K562 (cell line): ENCODE data around the gene BHLHE40. TPM values are rescaled to one million over a fixed set of nuclear protein-coding genes. Genes with fewer than 3 reads are reported as not detected.

Experiments
- BRF1 ChIP-seq: IDR thresholded peaks from 3 replicates; pipeline ENCODE4 v1.6.1; 2011; ENCODE audit warnings: borderline replicate concordance, mild to moderate bottlenecking; ENCODE audit not compliant: insufficient read length; ENCODE audit errors: extremely low read depth
- CCNT2 ChIP-seq: IDR thresholded peaks from 2 replicates; pipeline ENCODE4 v1.6.1; 2011; ENCODE audit warnings: borderline replicate concordance, low read depth, mild to moderate bottlenecking, moderate library complexity, mixed read lengths, low read length; ENCODE audit not compliant: insufficient read length; ENCODE audit errors: extremely low read depth
- DLX4 ChIP-seq: fragments of 250-450 bp; sonication (Bioruptor Pico); IDR thresholded peaks from 2 replicates; pipeline ENCODE4 v1.6.1; 2021; ENCODE audit warnings: mild to moderate bottlenecking
- ESRRA ChIP-seq: fragments of 450-650 bp; IDR thresholded peaks from 2 replicates; pipeline ENCODE4 v1.6.1; 2014; ENCODE audit warnings: low read depth, mild to moderate bottlenecking, moderate library complexity, borderline replicate concordance
- GABPA ChIP-seq: fragments of 200-800 bp; sonication (Bioruptor generic); conservative IDR thresholded peaks from 2 replicates; pipeline ENCODE4 v1.6.1; 2016; ENCODE audit warnings: low read depth, missing genetic modification characterization, missing compliant biosample characterization
- GABPB1 ChIP-seq: sonication (generic); formaldehyde crosslinking; IDR thresholded peaks from 2 replicates; pipeline ENCODE4 v1.8.0; 2022; ENCODE audit warnings: mild to moderate bottlenecking, missing genetic modification reagents
- GATAD2A ChIP-seq: fragments of 450-650 bp; IDR thresholded peaks from 2 replicates; pipeline ENCODE4 v1.6.1; 2017
- HOXB6 ChIP-seq: fragments of 250-450 bp; sonication (Bioruptor Pico); IDR thresholded peaks from 2 replicates; pipeline ENCODE4 v1.5.1; 2022; ENCODE audit warnings: mild to moderate bottlenecking, borderline replicate concordance
- LARP7 ChIP-seq: fragments of 450-650 bp; IDR thresholded peaks from 2 replicates; pipeline ENCODE4 v1.6.1; 2016
- MCM3 ChIP-seq: fragments of 450-650 bp; IDR thresholded peaks from 2 replicates; pipeline ENCODE4 v1.6.1; 2016
- NR0B1 ChIP-seq: fragments of 450-650 bp; IDR thresholded peaks from one replicate; pipeline ENCODE4 v1.6.1; 2018; ENCODE audit warnings: mild to moderate bottlenecking, moderate library complexity; ENCODE audit not compliant: partially characterized antibody
- NUFIP1 ChIP-seq: fragments of 450-650 bp; IDR thresholded peaks from 2 replicates; pipeline ENCODE4 v1.6.1; 2018; ENCODE audit not compliant: partially characterized antibody
- POLR2A ChIP-seq: fragments of 450-650 bp; conservative IDR thresholded peaks from 2 replicates; pipeline ENCODE4 v1.6.1; 2016
- PTTG1 ChIP-seq: fragments of 450-650 bp; IDR thresholded peaks from 2 replicates; pipeline ENCODE4 v1.6.1; 2016; ENCODE audit warnings: low read depth, mild to moderate bottlenecking, missing genetic modification characterization, missing compliant biosample characterization
- RBBP5 ChIP-seq: fragments of 200-600 bp; sonication (generic); IDR thresholded peaks from 2 replicates; pipeline ENCODE4 v1.6.1; 2012; ENCODE audit warnings: borderline replicate concordance, mild to moderate bottlenecking, low read length, control low read depth, inconsistent platforms; ENCODE audit not compliant: insufficient read depth, poor library complexity, severe bottlenecking
- SP1 ChIP-seq: sonication (generic); formaldehyde crosslinking; IDR thresholded peaks from 2 replicates; pipeline ENCODE4 v1.8.1; 2022; ENCODE audit warnings: mild to moderate bottlenecking, missing genetic modification reagents
- STAG1 ChIP-seq: sonication (generic); formaldehyde crosslinking; IDR thresholded peaks from 2 replicates; pipeline ENCODE4 v1.5.0; 2020; ENCODE audit warnings: missing genetic modification reagents, borderline replicate concordance
- TCF15 ChIP-seq: fragments of 250-450 bp; sonication (Bioruptor Pico); IDR thresholded peaks from 2 replicates; pipeline ENCODE4 v1.8.0; 2022; ENCODE audit warnings: moderate library complexity, mild to moderate bottlenecking, inconsistent platforms
- ZFX ChIP-seq: sonication (generic); formaldehyde crosslinking; IDR thresholded peaks from 2 replicates; pipeline ENCODE4 v1.8.0; 2022; ENCODE audit warnings: mild to moderate bottlenecking, missing genetic modification reagents, moderate library complexity
- ZNF263 ChIP-seq: sonication (generic); formaldehyde crosslinking; IDR thresholded peaks from 2 replicates; pipeline ENCODE4 v1.8.0; 2022; ENCODE audit warnings: mild to moderate bottlenecking, missing genetic modification reagents, borderline replicate concordance
- ZNF586 ChIP-seq: fragments of 450-650 bp; formaldehyde crosslinking; conservative IDR thresholded peaks from 2 replicates; pipeline ENCODE4 v1.4.0; 2020; ENCODE audit warnings: mild to moderate bottlenecking, moderate library complexity
- ZNF778 ChIP-seq: fragments of 450-650 bp; formaldehyde crosslinking; IDR thresholded peaks from 2 replicates; pipeline ENCODE4 v1.4.0; 2020; ENCODE audit warnings: mild to moderate bottlenecking, moderate library complexity
- polyA plus RNA-seq, 8 experiments: library from polyadenylated mRNA; depleted of rRNA in 4 of 8; stranded (reverse) in 5 of 8; unstranded in 3 of 8; fragments of >200 nt; fragmentation: Nextera tagmentation in 2 of 8; fragmentation: Illumina TruSeq in 1 of 8; extraction: Ambion mirVana in 2 of 8; extraction: Trizol in 1 of 8; gene quantifications; 2 replicates each; pipeline versions ENCODE4 v1.2.1 to v1.2.3, GENCODE V29; 2011 to 2014; ENCODE audit warnings: inconsistent platforms in 1 of 8, missing spikeins in 1 of 8
- total RNA-seq, 7 experiments: library from RNA; depleted of rRNA in 6 of 7; stranded (reverse); fragments of >200 nt in 6 of 7; fragmentation: Illumina TruSeq in 2 of 7; extraction: Trizol in 2 of 7; gene quantifications; 2 replicates each; pipeline versions ENCODE4 v1.2.1 to v1.2.3, GENCODE V29; 2011 to 2021; ENCODE audit warnings: low replicate concordance in 1 of 7
- TF ChIP-seq, protein P1 (sequence below): fragments of 250-450 bp; sonication (Bioruptor Pico); IDR thresholded peaks from 2 replicates; pipeline ENCODE4 v1.4.0; 2020; ENCODE audit warnings: mild to moderate bottlenecking
- TF ChIP-seq, protein P2 (sequence below): sonication (generic); formaldehyde crosslinking; IDR thresholded peaks from 2 replicates; pipeline ENCODE4 v1.8.0; 2022; ENCODE audit warnings: mild to moderate bottlenecking, missing genetic modification reagents

Gene BHLHE40
- total and polyA plus RNA-seq, 9 of the 15 experiments (the other 6 are each of a cell fraction or from before 2014, with no cell fraction given) = 12.0 to 83.9 (median 31.4) TPM

DNA sequence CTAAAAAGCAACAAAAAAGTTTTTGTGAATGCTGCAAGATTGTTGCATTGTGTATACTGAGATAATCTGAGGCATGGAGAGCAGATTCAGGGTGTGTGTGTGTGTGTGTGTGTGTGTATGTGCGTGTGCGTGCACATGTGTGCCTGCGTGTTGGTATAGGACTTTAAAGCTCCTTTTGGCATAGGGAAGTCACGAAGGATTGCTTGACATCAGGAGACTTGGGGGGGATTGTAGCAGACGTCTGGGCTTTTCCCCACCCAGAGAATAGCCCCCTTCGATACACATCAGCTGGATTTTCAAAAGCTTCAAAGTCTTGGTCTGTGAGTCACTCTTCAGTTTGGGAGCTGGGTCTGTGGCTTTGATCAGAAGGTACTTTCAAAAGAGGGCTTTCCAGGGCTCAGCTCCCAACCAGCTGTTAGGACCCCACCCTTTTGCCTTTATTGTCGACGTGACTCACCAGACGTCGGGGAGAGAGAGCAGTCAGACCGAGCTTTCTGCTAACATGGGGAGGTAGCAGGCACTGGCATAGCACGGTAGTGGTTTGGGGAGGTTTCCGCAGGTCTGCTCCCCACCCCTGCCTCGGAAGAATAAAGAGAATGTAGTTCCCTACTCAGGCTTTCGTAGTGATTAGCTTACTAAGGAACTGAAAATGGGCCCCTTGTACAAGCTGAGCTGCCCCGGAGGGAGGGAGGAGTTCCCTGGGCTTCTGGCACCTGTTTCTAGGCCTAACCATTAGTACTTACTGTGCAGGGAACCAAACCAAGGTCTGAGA, 4.7 kb downstream of the BHLHE40 start (continued):
- TF ChIP-seq GATAD2A (no peak), LARP7 (0 out of 2 replicates have a peak, but pooled peaks have one; percentile 41), ESRRA (no peak), NUFIP1 (no peak), CCNT2 (peak; percentile 48), BRF1 (no peak), MCM3 (no peak), GABPA (no peak), STAG1 (CRISPR knock-in tag) (no peak), SP1 (CRISPR knock-in tag) (no peak), ZNF263 (no peak), ZNF586 (no peak), HOXB6 (CRISPR knock-in tag) (peak; percentile 71; the same call in 1 of the 2 replicates), ZNF778 (CRISPR knock-in tag) (no peak), DLX4 (CRISPR knock-in tag) (no peak), RBBP5 (no peak), NR0B1 (no peak), TCF15 (CRISPR knock-in tag) (no peak), GABPB1 (0 out of 2 replicates have a peak, but pooled peaks have one; percentile 26), ZFX (CRISPR knock-in tag) (no peak), PTTG1 (tag) (no peak), POLR2A (peak; percentile 69)
- TF ChIP-seq, protein P1, sequence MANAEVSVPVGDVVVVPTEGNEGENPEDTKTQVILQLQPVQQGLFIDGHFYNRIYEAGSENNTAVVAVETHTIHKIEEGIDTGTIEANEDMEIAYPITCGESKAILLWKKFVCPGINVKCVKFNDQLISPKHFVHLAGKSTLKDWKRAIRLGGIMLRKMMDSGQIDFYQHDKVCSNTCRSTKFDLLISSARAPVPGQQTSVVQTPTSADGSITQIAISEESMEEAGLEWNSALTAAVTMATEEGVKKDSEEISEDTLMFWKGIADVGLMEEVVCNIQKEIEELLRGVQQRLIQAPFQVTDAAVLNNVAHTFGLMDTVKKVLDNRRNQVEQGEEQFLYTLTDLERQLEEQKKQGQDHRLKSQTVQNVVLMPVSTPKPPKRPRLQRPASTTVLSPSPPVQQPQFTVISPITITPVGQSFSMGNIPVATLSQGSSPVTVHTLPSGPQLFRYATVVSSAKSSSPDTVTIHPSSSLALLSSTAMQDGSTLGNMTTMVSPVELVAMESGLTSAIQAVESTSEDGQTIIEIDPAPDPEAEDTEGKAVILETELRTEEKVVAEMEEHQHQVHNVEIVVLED (CRISPR knock-in tag) = 0 out of 2 replicates have a peak, but pooled peaks have one; percentile 23
- TF ChIP-seq, protein P2, sequence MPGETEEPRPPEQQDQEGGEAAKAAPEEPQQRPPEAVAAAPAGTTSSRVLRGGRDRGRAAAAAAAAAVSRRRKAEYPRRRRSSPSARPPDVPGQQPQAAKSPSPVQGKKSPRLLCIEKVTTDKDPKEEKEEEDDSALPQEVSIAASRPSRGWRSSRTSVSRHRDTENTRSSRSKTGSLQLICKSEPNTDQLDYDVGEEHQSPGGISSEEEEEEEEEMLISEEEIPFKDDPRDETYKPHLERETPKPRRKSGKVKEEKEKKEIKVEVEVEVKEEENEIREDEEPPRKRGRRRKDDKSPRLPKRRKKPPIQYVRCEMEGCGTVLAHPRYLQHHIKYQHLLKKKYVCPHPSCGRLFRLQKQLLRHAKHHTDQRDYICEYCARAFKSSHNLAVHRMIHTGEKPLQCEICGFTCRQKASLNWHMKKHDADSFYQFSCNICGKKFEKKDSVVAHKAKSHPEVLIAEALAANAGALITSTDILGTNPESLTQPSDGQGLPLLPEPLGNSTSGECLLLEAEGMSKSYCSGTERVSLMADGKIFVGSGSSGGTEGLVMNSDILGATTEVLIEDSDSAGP (CRISPR knock-in tag) = no peak
